ENCODE results near the gene METAP1D.
A peak's percentile ranks its signal among the peaks of the same experiment; 100 is the strongest.

The METAP1D gene

DNA sequence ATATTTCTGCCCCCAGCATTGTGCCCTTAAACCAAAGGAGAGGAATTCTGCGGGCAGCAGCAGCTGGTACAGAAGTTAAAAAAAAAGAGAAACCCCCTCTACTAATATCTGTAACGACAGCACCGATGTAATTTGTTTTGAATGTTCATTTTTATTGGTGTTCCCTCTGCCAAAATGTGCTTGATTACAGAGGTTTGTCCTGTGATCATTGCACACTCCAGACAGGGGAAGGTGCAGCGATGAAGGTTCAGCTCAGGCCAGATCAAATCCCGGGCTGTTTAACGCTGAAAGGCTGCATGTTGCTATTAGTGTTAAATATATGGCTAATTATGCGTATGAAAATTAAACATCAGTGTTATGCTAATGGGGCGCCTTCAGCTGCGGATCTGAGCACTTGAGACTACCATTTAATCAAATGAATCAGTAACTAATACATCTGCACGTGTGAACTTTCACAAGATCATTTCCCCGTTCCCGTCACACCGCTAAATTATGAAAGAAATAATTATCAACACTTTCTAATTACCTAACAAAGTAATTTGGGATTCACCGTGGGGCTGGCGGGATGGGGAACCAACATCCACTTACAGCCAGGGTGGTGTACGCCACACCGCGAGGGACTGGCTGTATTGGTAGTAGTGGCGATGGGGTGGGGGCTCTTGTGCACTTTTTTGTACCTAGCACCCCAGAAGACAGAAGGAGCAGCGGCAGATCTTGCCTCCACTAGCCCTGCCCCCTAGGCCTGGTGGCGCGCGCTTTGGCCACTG is 84.1 kb downstream of the METAP1D start:
- H3K4me3 Mint-ChIP-seq, result peak overlapping the region; percentile 79
- H3K27ac Mint-ChIP-seq, result peak overlapping the region; percentile 49
- H3K36me3 Mint-ChIP-seq (ENCODE audit: low read depth), result peaks cover 9% of the 10 kb centered on the region
- peaks cover 5% of the 10 kb centered on the region for H3K9me3 Mint-ChIP-seq
- no peak for DNase-seq (ENCODE audit: low spot score)
- peaks cover 44% of the 10 kb centered on the region for H3K4me1 Mint-ChIP-seq (ENCODE audit: low read depth)
- H3K27me3 Mint-ChIP-seq (ENCODE audit: low read depth), result peaks cover 95% of the 10 kb centered on the region

DNA sequence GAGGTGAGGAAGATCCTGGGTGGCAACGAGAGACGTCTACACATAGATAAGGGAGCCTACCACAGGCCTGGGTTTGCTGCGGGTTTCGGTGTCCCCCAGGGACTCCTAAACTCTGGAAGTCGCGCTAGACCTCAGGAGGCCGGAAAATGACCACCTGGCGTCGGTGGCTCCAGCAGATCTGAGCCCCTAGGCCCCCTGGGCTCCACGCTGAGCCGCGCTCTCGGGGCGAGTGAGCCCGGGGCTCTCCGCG is 84.6 kb downstream of the METAP1D start:
- Mint-ChIP-seq H3K9me3 (peaks cover 5% of the 10 kb centered on the region), H3K4me1 (ENCODE audit: low read depth) (peaks cover 44% of the 10 kb centered on the region), H3K4me3 (peak overlapping the region; percentile 79), H3K36me3 (ENCODE audit: low read depth) (peaks cover 9% of the 10 kb centered on the region), H3K27ac (peak overlapping the region; percentile 49), H3K27me3 (ENCODE audit: low read depth) (peaks cover 95% of the 10 kb centered on the region)
- no peak for DNase-seq (ENCODE audit: low spot score)

DNA sequence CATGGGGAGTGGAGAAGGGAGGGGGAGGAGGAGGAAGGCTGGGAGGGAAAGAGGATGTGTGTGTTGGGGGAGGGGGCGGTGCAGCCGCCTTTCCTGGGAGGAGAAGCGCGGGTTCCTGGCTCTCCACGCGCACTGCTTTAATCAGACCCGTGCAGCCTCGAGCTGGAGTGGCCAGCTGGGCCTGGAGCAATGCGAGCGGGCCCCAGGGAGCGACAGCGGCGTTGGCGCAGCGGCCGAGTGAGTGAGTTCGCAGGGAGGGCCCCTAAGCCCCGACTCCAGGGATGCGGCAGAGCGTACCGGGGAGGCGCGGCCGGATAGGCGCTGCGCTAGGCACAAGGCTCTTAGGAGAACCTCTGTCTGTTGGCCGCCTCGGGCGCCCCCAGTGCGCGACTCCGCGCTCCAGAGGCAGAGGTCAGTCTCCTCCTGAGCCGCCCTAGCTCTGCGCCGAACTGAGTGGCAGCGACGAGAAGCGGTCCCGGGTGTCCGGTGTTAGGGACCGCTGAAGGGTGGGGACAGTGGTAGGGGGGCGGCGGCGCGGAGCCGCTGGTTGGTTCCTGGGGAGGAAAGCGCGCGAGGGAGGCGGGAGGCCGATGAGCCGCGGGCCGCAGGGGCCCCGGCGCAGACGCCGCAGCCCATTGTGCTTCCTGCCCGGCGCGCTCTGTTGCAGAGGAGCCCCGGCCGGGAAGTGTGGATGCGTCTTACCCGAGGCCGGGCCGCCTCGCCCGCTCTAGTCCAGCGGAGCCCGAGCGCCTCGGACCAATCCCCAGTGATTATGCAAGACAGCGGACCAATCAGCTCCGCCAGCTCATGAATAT is 85.1 kb downstream of the METAP1D start:
- Mint-ChIP-seq H3K27ac (peak overlapping the region; percentile 75), H3K36me3 (ENCODE audit: low read depth) (peaks cover 7% of the 10 kb centered on the region), H3K4me3 (peak overlapping the region; percentile 79), H3K27me3 (ENCODE audit: low read depth) (peaks cover 95% of the 10 kb centered on the region), H3K4me1 (ENCODE audit: low read depth) (peaks cover 43% of the 10 kb centered on the region), H3K9me3 (peaks cover 4% of the 10 kb centered on the region)
- peak; percentile 59 for DNase-seq (ENCODE audit: low spot score)

GRCh38 chr2:172085460-172086159 is 85.9 kb downstream of the METAP1D start, which contains the start of gene DLX1:
Gene DLX1, plus strand, starts transcription at chr2:172085507. Its CDS starts 171 bp downstream, at chr2:172085678.
- Mint-ChIP-seq H3K27ac (peak within 1 kb of the TSS; percentile 75), H3K9me3 (no peaks in the 10 kb centered on the region), H3K4me3 (peak within 1 kb of the TSS; percentile 79), H3K4me1 (ENCODE audit: low read depth) (peaks cover 38% of the 10 kb centered on the region), H3K36me3 (ENCODE audit: low read depth) (peaks cover 3% of the 10 kb centered on the region), H3K27me3 (ENCODE audit: low read depth) (peaks cover 95% of the 10 kb centered on the region)
- no peak for DNase-seq (ENCODE audit: low spot score)

- peak overlapping the region; percentile 77 for H3K27ac Mint-ChIP-seq
These were observed 86.8 kb downstream of the METAP1D start for GRCh38 chr2:172086241-172087206.

GRCh38 chr2:172087207-172087779 is 87.5 kb downstream of the METAP1D start:
- Mint-ChIP-seq H3K4me3 (peak overlapping the region; percentile 60), H3K27me3 (ENCODE audit: low read depth) (peaks cover 94% of the 10 kb centered on the region), H3K4me1 (ENCODE audit: low read depth) (peaks cover 38% of the 10 kb centered on the region), H3K36me3 (ENCODE audit: low read depth) (peaks cover 3% of the 10 kb centered on the region), H3K27ac (peak overlapping the region; percentile 77), H3K9me3 (no peaks in the 10 kb centered on the region)
- no peak for DNase-seq (ENCODE audit: low spot score)

More at GRCh38 chr2:172086241-172087206, 86.8 kb downstream of the METAP1D start:
- H3K36me3 Mint-ChIP-seq (ENCODE audit: low read depth), result peaks cover 3% of the 10 kb centered on the region
- H3K4me1 Mint-ChIP-seq (ENCODE audit: low read depth), result peaks cover 38% of the 10 kb centered on the region
- DNase-seq (ENCODE audit: low spot score), result no peak
- H3K4me3 Mint-ChIP-seq, result peak overlapping the region; percentile 60
- H3K9me3 Mint-ChIP-seq, result no peaks in the 10 kb centered on the region
- peaks cover 94% of the 10 kb centered on the region for H3K27me3 Mint-ChIP-seq (ENCODE audit: low read depth)

DNA sequence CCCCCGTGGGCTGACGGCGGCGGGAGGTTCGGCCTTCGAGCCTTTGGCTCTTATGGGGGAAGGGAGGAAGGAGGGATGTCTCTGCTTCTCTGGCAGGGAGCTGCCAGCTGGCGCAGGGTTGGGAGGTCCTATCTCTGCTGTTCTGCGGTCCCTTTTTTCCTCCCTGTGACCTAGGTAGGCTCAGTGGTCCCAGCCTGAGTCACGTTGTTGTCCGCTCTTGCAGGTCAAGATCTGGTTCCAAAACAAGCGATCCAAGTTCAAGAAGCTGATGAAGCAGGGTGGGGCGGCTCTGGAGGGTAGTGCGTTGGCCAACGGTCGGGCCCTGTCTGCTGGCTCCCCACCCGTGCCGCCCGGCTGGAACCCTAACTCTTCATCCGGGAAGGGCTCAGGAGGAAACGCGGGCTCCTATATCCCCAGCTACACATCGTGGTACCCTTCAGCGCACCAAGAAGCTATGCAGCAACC is 88.1 kb downstream of the METAP1D start:
- H3K4me1 Mint-ChIP-seq (ENCODE audit: low read depth), result peaks cover 36% of the 10 kb centered on the region
- peaks cover 94% of the 10 kb centered on the region for H3K27me3 Mint-ChIP-seq (ENCODE audit: low read depth)
- H3K4me3 Mint-ChIP-seq, result peak overlapping the region; percentile 47
- H3K36me3 Mint-ChIP-seq (ENCODE audit: low read depth), result peaks cover 3% of the 10 kb centered on the region
- DNase-seq (ENCODE audit: low spot score), result no peak
- H3K9me3 Mint-ChIP-seq, result no peaks in the 10 kb centered on the region
- peak overlapping the region; percentile 63 for H3K27ac Mint-ChIP-seq

GRCh38 chr2:172088245-172089004 is 88.7 kb downstream of the METAP1D start:
- peak overlapping the region; percentile 65 for H3K27ac Mint-ChIP-seq
- H3K36me3 Mint-ChIP-seq (ENCODE audit: low read depth), result peaks cover 4% of the 10 kb centered on the region
- H3K9me3 Mint-ChIP-seq, result no peaks in the 10 kb centered on the region
- no peak for DNase-seq (ENCODE audit: low spot score)
- peaks cover 94% of the 10 kb centered on the region for H3K27me3 Mint-ChIP-seq (ENCODE audit: low read depth)
- H3K4me3 Mint-ChIP-seq, result peak overlapping the region; percentile 36
- H3K4me1 Mint-ChIP-seq (ENCODE audit: low read depth), result peaks cover 39% of the 10 kb centered on the region

DNA sequence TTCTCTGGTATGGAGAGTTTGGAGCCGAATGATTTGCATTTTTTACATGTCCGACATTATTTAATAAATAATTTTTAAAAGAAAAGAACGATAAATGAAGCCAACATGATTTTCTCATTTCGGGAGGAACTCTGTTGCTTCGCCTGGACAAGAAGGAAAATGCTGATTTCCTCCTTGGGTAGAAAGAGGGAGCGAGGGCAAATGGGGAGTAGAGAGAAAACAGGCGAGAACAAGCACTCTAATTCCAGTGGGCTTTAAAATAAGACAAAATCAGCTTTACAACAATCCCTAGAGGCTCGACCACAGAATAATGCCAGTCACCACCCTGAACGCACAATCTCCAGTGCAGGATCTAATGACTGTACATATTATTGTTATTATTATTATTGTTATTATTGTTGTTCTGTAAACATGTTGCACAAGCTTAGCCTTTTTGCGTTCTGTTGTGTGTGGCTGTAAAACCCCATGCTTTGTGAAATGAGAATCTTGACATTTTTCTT is 89.3 kb downstream of the METAP1D start:
- DNase-seq (ENCODE audit: low spot score), result no peak
- Mint-ChIP-seq H3K4me1 (ENCODE audit: low read depth) (peaks cover 37% of the 10 kb centered on the region), H3K36me3 (ENCODE audit: low read depth) (peaks cover 4% of the 10 kb centered on the region), H3K9me3 (no peaks in the 10 kb centered on the region), H3K27ac (no peak overlapping the region), H3K4me3 (no peak overlapping the region), H3K27me3 (ENCODE audit: low read depth) (peaks cover 94% of the 10 kb centered on the region)

DNA sequence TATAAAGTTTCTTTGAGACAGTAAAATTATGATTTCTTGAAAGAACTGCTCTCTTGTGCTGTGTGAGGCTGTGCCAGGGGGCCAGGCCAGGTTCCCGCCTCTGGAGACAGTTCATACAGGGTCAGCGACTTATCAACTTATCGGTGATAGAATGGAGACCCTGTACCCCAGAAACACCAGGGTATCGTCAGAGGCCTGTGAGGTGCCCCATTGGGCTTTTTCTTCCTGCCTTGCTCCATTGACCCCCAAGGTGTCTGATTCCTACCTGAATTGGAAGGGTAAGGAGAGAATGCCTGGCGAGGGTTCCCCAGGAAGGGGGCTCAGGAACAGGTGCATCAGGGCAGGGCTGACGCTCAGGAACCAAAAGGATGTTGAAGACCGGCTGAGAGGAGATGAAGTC is 89.9 kb downstream of the METAP1D start:
- H3K4me1 Mint-ChIP-seq (ENCODE audit: low read depth), result peaks cover 35% of the 10 kb centered on the region
- no peak overlapping the region for H3K4me3 Mint-ChIP-seq
- no peak overlapping the region for H3K27ac Mint-ChIP-seq

DNA sequence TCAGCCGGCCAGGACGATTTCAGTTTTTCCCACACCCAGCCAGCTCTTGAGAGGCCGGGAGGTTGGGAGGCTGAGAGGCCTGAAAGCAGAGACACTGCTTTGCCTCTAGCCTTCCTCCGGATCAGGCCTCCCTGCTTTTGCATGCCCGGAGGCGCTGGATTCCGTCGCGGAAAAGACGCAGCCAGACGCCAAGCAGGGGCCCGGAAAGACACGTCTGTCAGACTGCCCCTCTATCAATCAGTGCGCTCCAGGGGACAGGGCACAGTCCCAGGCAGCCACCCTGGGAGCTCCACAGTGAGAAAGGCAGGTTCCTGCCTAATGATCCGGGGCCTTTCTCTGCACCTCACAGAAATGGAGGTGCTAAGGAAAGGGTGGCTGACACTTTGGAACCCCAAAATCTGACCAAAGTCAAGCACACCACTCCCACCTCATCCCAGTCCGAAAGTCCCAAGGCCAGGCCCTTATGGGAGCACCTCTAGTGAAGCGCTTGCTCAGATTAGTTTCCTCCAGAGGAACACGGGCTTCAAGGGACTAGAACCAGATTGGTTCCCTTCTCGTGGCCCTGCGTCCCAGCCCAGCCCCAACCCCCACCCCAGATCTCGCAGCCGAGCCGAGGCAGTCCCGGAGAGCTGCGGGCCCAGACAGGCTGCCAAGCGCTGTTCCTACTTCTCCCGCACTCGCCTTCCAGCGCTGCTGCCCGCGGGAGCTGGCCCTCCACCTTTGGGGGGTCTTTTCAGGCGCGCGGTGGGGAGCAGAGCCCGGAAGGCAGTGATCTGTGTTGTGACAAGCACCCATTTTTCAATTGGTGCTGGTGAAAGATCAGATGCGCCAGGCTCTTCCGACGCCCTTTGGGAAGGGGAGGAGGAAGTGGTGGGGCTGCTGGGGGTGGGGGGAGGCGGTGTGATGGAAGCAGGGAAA is 90.5 kb downstream of the METAP1D start:
- no peaks in the 10 kb centered on the region for H3K9me3 Mint-ChIP-seq
- no peak overlapping the region for H3K4me3 Mint-ChIP-seq
- H3K4me1 Mint-ChIP-seq (ENCODE audit: low read depth), result peaks cover 35% of the 10 kb centered on the region
- H3K36me3 Mint-ChIP-seq (ENCODE audit: low read depth), result peaks cover 4% of the 10 kb centered on the region
- peak overlapping the region; percentile 20 for H3K27ac Mint-ChIP-seq
- H3K27me3 Mint-ChIP-seq (ENCODE audit: low read depth), result peaks cover 89% of the 10 kb centered on the region
- no peak for DNase-seq (ENCODE audit: low spot score)

More for the DNA sequence above, 89.9 kb downstream of the METAP1D start:
- Mint-ChIP-seq H3K36me3 (ENCODE audit: low read depth) (peaks cover 4% of the 10 kb centered on the region), H3K27me3 (ENCODE audit: low read depth) (peaks cover 90% of the 10 kb centered on the region), H3K9me3 (no peaks in the 10 kb centered on the region)
- no peak for DNase-seq (ENCODE audit: low spot score)

Data from T-helper 2 cell treated with Interferon-gamma antibody and Interleukin-4, amounts not matched to agents 5 μg/mL and 100 μg/mL, for 36 hours (primary cell).